IMR-90 (cell line): Measurements from ENCODE around the gene MASP2. TPM values are rescaled to one million over a fixed set of nuclear protein-coding genes. Genes with fewer than 3 reads are reported as not detected.
"Not testable (repeated sequence)": the region's sequence is repeated elsewhere in the genome, so short reads cannot be mapped to it uniquely, and the experiment has no call there.

ENCODE experiments used
- ATAC-seq: fragments of 200-7000 bp; cut with Tn5 transposase; 2 replicates; pipeline ENCODE4 v1.9.1; 2020; ENCODE audit warnings: low read depth, mild to moderate bottlenecking, moderate library complexity
- BruUV-seq: library from RNA; stranded (reverse); fragments of 400-500 nt; replicated peaks from 2 replicates; lab custom pipeline; 2021; lab: Mats Ljungman, UMichigan
- CTCF ChIA-PET: fragments of 300-600 bp; formaldehyde crosslinking; extraction: SDS; loops from one replicate; lab custom pipeline; 2021; ENCODE audit warnings: antibody characterized with exemption; lab: Yijun Ruan, JAX
- POLR2A ChIA-PET: fragments of 300-600 bp; sonication (Branson Sonifier 250); formaldehyde crosslinking; loops from one replicate; lab custom pipeline; 2022; ENCODE audit warnings: antibody characterized with exemption; ENCODE audit not compliant: unreplicated experiment; lab: Charles Lee
- DNase-seq: peaks from one replicate; pipeline ENCODE4 v3.0.0; 2013
- H2AFZ ChIP-seq: replicated peaks from 2 replicates; pipeline ENCODE3; 2013; ENCODE audit warnings: low read length, mild to moderate bottlenecking; ENCODE audit not compliant: poor library complexity
- H2AK5ac ChIP-seq: 2 replicates; pipeline ENCODE4 v1.6.1; 2013; ENCODE audit warnings: low read depth, low read length, inconsistent platforms
- H2AK9ac ChIP-seq: replicated peaks from 2 replicates; pipeline ENCODE3; 2013; ENCODE audit warnings: mild to moderate bottlenecking, low read depth, low read length, moderate library complexity; ENCODE audit not compliant: poor library complexity
- H2BK120ac ChIP-seq: 2 replicates; pipeline ENCODE4 v1.6.1; 2013; ENCODE audit warnings: low read depth, low read length, inconsistent platforms
- H2BK15ac ChIP-seq: 3 replicates; pipeline ENCODE4 v1.6.1; 2013; ENCODE audit warnings: low read depth, low read length, inconsistent platforms
- H2BK20ac ChIP-seq: 2 replicates; pipeline ENCODE4 v1.6.1; 2013; ENCODE audit warnings: low read depth, mild to moderate bottlenecking, inconsistent platforms, low read length, moderate library complexity
- H2BK5ac ChIP-seq: 2 replicates; pipeline ENCODE4 v1.6.1; 2013; ENCODE audit warnings: mild to moderate bottlenecking, low read depth, low read length, inconsistent platforms; ENCODE audit not compliant: poor library complexity, severe bottlenecking
- H3K14ac ChIP-seq: replicated peaks from 2 replicates; pipeline ENCODE4 v1.6.1; 2013; ENCODE audit warnings: low read depth, low read length, inconsistent platforms
- H3K18ac ChIP-seq: 2 replicates; pipeline ENCODE4 v1.6.1; 2013; ENCODE audit warnings: low read depth, low read length, control low read depth
- H3K23ac ChIP-seq: 2 replicates; pipeline ENCODE4 v1.6.1; 2013; ENCODE audit warnings: low read depth, low read length, inconsistent platforms
- H3K27ac ChIP-seq: 2 replicates; pipeline ENCODE4 v1.5.1; 2013; ENCODE audit warnings: mild to moderate bottlenecking, control low read depth, low read length; ENCODE audit not compliant: insufficient read depth
- H3K27me3 ChIP-seq: 2 replicates; pipeline ENCODE4 v1.6.1; 2013; ENCODE audit warnings: low read length; ENCODE audit not compliant: control insufficient read depth, insufficient read depth
- H3K36me3 ChIP-seq: 2 replicates; pipeline ENCODE4 v1.6.1; 2013; ENCODE audit warnings: low read length, mixed read lengths; ENCODE audit not compliant: control insufficient read depth, insufficient read depth
- H3K4ac ChIP-seq: 2 replicates; pipeline ENCODE4 v1.6.1; 2013; ENCODE audit warnings: low read depth, low read length, inconsistent platforms
- H3K4me1 ChIP-seq: 2 replicates; pipeline ENCODE4 v1.6.1; 2013; ENCODE audit warnings: low read length, mixed read lengths; ENCODE audit not compliant: control insufficient read depth, insufficient read depth
- H3K4me2 ChIP-seq: 2 replicates; pipeline ENCODE4 v1.6.1; 2013; ENCODE audit warnings: low read depth, mild to moderate bottlenecking, control low read depth, low read length, moderate library complexity
- H3K4me3 ChIP-seq: 2 replicates; pipeline ENCODE4 v1.5.1; 2013; ENCODE audit warnings: low read depth, mild to moderate bottlenecking, control low read depth, low read length, moderate library complexity; ENCODE audit not compliant: insufficient read depth
- H3K56ac ChIP-seq: 2 replicates; pipeline ENCODE4 v1.6.1; 2013; ENCODE audit warnings: low read length, inconsistent platforms; ENCODE audit not compliant: insufficient read depth; ENCODE audit errors: extremely low read depth
- H3K79me1 ChIP-seq, 2 experiments: 2 replicates each; pipeline ENCODE4 v1.6.1; 2013; ENCODE audit warnings: low read length in 2 of 2, inconsistent platforms in 1 of 2, low read depth in 1 of 2
- H3K9ac ChIP-seq: 2 replicates; pipeline ENCODE4 v1.6.1; 2013; ENCODE audit warnings: low read depth, low read length, control low read depth
- H3K9me1 ChIP-seq: 2 replicates; pipeline ENCODE4 v1.6.1; 2013; ENCODE audit warnings: low read length, inconsistent platforms; ENCODE audit not compliant: insufficient read depth
- H3K9me3 ChIP-seq: 2 replicates; pipeline ENCODE4 v1.6.1; 2013; ENCODE audit warnings: low read length; ENCODE audit not compliant: control insufficient read depth, insufficient read depth
- H4K20me1 ChIP-seq: 2 replicates; pipeline ENCODE4 v1.6.1; 2013; ENCODE audit warnings: low read length, inconsistent platforms; ENCODE audit not compliant: insufficient read depth
- H4K5ac ChIP-seq: 2 replicates; pipeline ENCODE4 v1.6.1; 2013; ENCODE audit warnings: mild to moderate bottlenecking, low read depth, low read length, control low read depth
- H4K8ac ChIP-seq, 2 experiments: 2 replicates each; pipeline ENCODE4 v1.6.1; 2013; ENCODE audit warnings: low read depth in 2 of 2, low read length in 2 of 2, control low read depth in 1 of 2, inconsistent platforms in 1 of 2
- H4K91ac ChIP-seq: 2 replicates; pipeline ENCODE4 v1.6.1; 2013; ENCODE audit warnings: low read depth, low read length, inconsistent platforms; ENCODE audit not compliant: insufficient read depth
- NFE2L2 ChIP-seq: fragments of 150-350 bp; IDR thresholded peaks from 2 replicates; pipeline ENCODE4 v1.6.1; 2016; ENCODE audit warnings: low read depth, mild to moderate bottlenecking, low read length
- WGBS, 2 experiments: methylation state at CpG; one replicate each; pipeline versions ENCODE4 v1.1.5 to v1.1.7; 2013; ENCODE audit warnings: missing lambda C conversion rate in 2 of 2; ENCODE audit not compliant: insufficient read length in 1 of 2; ENCODE audit errors: extremely low coverage in 2 of 2; 5-methylcytosine and 5-hydroxymethylcytosine counted together
- dilution Hi-C: fragments of 300-500 bp; cut with HindIII; formaldehyde crosslinking; loops from one replicate; pipeline ENCODE4 v1.14.3; 2018; ENCODE audit warnings: low sequenced_read_pairs; ENCODE audit not compliant: unreplicated experiment
- in situ Hi-C: fragments of 300-500 bp; cut with MboI; formaldehyde crosslinking; loops from 3 replicates; pipeline ENCODE4 v1.14.3; 2019; ENCODE audit warnings: low sequenced_read_pairs, inconsistent platforms, mixed read lengths
- intact Hi-C: fragments of 100-400 bp; cut with micrococcal nuclease; formaldehyde crosslinking; loops from 2 replicates; pipeline ENCODE4 v1.10.0; 2022
- polyA plus RNA-seq, 3 experiments: library from polyadenylated mRNA; depleted of rRNA; stranded (reverse); fragments of >200 nt; gene quantifications; 2 replicates each; pipeline ENCODE4 v1.2.3, GENCODE V29; 2012; ENCODE audit warnings: low replicate concordance in 1 of 3
- total RNA-seq: library from RNA; depleted of rRNA; stranded (reverse); fragments of >200 nt; gene quantifications from 2 replicates; pipeline ENCODE4 v1.2.3, GENCODE V29; 2012
- TF ChIP-seq, protein P1 (sequence below): conservative IDR thresholded peaks from 2 replicates; pipeline ENCODE4 v1.5.1; 2012; ENCODE audit warnings: mild to moderate bottlenecking, low read depth, low read length, improper control_type of control experiment

Gene MASP2
- total and polyA plus RNA-seq, 2 of the 4 experiments (the other 2 are of a cell fraction): 0.03 TPM; not detected in 1

DNA sequence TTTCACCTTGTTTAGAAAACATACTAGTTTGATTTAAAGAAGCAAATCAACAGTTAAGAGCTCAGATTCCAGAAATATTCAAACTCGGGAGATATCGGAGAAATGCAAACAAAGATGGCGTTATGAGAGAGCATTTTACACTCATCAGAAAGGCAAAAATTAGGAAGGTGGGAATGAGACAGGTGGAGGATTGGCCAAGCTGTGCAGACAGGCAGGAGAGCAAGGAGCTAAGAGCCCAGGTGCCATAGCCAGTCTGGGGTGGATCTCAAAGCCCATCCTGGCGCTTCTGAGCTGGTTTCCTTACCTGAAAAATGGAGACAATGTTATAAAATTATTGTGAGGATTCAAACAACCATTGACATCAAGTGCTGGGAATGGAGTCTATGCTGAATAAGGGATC lies 54.2 kb downstream of the MASP2 start (continued):
- TF ChIP-seq, protein P1, sequence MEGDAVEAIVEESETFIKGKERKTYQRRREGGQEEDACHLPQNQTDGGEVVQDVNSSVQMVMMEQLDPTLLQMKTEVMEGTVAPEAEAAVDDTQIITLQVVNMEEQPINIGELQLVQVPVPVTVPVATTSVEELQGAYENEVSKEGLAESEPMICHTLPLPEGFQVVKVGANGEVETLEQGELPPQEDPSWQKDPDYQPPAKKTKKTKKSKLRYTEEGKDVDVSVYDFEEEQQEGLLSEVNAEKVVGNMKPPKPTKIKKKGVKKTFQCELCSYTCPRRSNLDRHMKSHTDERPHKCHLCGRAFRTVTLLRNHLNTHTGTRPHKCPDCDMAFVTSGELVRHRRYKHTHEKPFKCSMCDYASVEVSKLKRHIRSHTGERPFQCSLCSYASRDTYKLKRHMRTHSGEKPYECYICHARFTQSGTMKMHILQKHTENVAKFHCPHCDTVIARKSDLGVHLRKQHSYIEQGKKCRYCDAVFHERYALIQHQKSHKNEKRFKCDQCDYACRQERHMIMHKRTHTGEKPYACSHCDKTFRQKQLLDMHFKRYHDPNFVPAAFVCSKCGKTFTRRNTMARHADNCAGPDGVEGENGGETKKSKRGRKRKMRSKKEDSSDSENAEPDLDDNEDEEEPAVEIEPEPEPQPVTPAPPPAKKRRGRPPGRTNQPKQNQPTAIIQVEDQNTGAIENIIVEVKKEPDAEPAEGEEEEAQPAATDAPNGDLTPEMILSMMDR: no peak
- TF ChIP-seq NFE2L2: no peak

DNA sequence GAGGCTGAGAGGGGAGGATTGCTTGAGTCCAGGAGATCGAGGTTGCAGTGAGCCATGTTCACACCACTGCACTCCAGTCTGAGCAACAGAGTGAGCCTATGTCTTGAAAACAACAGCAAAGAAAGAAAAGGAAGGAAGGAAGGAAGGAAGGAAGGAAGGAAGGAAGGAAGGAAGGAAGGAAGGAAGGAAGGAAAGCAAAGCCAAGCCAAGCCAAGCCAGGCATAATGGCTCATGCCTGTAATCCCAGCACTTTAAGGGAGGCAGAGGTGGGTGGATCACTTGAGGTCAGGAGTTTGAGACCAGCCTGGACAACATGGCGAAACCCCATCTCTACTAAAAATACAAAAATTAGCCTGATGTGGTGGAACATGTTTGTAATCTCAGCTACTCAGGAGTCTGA lies 55.0 kb downstream of the MASP2 start:
- H3K27ac ChIP-seq, H4K91ac ChIP-seq, H3K9me1 ChIP-seq, H3K23ac ChIP-seq, in situ Hi-C loops, H2BK120ac ChIP-seq, H4K20me1 ChIP-seq, H2AFZ ChIP-seq, H3K9me3 ChIP-seq, H3K4me1 ChIP-seq, H3K4me3 ChIP-seq, H2AK5ac ChIP-seq, ATAC-seq, H2BK5ac ChIP-seq, H3K4me2 ChIP-seq, dilution Hi-C loops, DNase-seq, H3K9ac ChIP-seq, H3K79me1 ChIP-seq, H4K8ac ChIP-seq, H3K14ac ChIP-seq, intact Hi-C loops, H3K36me3 ChIP-seq, H2BK15ac ChIP-seq, H3K56ac ChIP-seq, POLR2A ChIA-PET, H4K5ac ChIP-seq, H2AK9ac ChIP-seq, H3K4ac ChIP-seq, H3K18ac ChIP-seq, BruUV-seq, H2BK20ac ChIP-seq: not testable (repeated sequence)
- CTCF ChIA-PET: interaction anchor here (1.2 kb wide), 1 partner anchor 14 kb away, joined by 6 read pairs; no protein-coding TSS in a partner anchor
- peaks cover 11% of the 10 kb centered on the region for H3K27me3 ChIP-seq
- WGBS, 2 experiments: no CpG with 5 or more reads among the region's 2 CpGs
